Esophagus muscularis mucosa (tissue), 3 donors: ENCODE measurements around the gene FGF12.

Experiments
- POLR2A ChIP-seq: fragments of 450-650 bp; IDR thresholded peaks from one replicate; pipeline ENCODE4 v1.6.1; 2017; ENCODE audit warnings: antibody characterized with exemption, moderate library complexity, mild to moderate bottlenecking, low read depth
- POLR2AphosphoS5 ChIP-seq, 2 donors: sonication (generic); formaldehyde crosslinking; IDR thresholded peaks; one replicate each; pipeline ENCODE4 v1.6.1; 2017; ENCODE audit warnings: antibody characterized with exemption in 2 of 2
- TF ChIP-seq, protein P1 (sequence below), 3 experiments: fragments of 200-600 bp in 2 of 3; fragments of 450-650 bp in 1 of 3; sonication (generic) in 2 of 3; IDR thresholded peaks; one replicate each; pipeline ENCODE4 v1.5.1; 2017 to 2019; ENCODE audit warnings: antibody characterized with exemption in 3 of 3, mild to moderate bottlenecking in 2 of 3, moderate library complexity in 1 of 3

DNA sequence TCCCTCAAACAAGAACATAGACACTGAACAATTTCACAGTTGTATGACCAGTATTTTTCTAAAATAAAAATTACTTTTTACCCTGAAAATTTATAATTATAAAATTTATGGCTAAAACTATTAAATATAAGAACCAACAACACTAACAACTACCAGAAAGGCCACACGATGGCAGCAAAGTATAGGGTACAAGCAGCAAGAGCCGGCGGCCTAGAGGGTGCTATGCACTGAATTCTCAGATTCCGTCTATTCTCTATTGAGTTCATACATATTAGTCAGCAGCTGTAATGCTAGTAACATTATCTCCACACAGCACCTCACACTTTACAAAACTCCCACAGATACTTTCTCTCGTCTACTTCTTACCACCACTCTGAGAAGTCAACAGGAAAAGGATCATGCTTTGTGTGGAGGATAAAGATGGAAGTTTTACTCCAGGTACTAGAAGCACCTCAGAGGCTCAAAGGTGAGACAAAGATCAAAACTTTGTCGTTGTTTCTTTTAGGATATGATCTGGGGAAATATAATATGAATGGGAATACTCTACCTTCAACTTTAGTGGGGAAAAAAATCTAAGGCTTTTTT, 160.5 kb downstream of the FGF12 start:
- TF ChIP-seq, protein P1, sequence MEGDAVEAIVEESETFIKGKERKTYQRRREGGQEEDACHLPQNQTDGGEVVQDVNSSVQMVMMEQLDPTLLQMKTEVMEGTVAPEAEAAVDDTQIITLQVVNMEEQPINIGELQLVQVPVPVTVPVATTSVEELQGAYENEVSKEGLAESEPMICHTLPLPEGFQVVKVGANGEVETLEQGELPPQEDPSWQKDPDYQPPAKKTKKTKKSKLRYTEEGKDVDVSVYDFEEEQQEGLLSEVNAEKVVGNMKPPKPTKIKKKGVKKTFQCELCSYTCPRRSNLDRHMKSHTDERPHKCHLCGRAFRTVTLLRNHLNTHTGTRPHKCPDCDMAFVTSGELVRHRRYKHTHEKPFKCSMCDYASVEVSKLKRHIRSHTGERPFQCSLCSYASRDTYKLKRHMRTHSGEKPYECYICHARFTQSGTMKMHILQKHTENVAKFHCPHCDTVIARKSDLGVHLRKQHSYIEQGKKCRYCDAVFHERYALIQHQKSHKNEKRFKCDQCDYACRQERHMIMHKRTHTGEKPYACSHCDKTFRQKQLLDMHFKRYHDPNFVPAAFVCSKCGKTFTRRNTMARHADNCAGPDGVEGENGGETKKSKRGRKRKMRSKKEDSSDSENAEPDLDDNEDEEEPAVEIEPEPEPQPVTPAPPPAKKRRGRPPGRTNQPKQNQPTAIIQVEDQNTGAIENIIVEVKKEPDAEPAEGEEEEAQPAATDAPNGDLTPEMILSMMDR (IDR thresholded peaks at IDR 0.05) = peak; percentile 66 to 74 (median 73)
- TF ChIP-seq POLR2A = no peak
- TF ChIP-seq POLR2AphosphoS5 (IDR thresholded peaks at IDR 0.05) = no peak
